B cell (primary cell): ENCODE data around the gene STRBP.

Experiments used
- CTCF ChIP-seq: fragments of 200-600 bp; IDR thresholded peaks from one replicate; pipeline ENCODE4 v1.8.0; 2022; ENCODE audit warnings: antibody characterized with exemption, mild to moderate bottlenecking
- EZH2 ChIP-seq: IDR thresholded peaks from 2 replicates; pipeline ENCODE4 v1.6.1; 2012; ENCODE audit warnings: borderline replicate concordance, low read depth, mild to moderate bottlenecking, moderate library complexity, low read length; ENCODE audit not compliant: insufficient read depth, poor library complexity, severe bottlenecking

DNA sequence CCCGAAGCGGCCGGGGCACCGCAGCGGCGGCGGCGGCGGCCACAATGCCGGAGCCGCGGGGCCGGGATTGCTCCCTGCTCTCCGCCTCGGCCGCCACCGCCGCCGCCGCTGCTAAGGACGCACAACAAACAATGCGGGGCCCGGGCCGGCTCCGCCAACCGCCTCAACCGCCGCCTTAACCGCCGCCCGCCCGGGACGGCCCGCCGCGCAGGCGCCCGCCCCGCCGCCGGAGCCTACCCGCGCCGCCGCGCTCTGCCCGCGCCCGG lies 254 bp downstream of the STRBP start:
- TF ChIP-seq CTCF, result no peak
- no peak for TF ChIP-seq EZH2
